Measurements from ENCODE around the gene SGCD. TPM values are rescaled to one million over a fixed set of nuclear protein-coding genes. Genes with fewer than 3 reads are reported as not detected.

Gene SGCD
- polyA plus RNA-seq, 1 donor (not counting 4 experiments of a cell fraction or from before 2014, with no cell fraction given): not detected

DNA sequence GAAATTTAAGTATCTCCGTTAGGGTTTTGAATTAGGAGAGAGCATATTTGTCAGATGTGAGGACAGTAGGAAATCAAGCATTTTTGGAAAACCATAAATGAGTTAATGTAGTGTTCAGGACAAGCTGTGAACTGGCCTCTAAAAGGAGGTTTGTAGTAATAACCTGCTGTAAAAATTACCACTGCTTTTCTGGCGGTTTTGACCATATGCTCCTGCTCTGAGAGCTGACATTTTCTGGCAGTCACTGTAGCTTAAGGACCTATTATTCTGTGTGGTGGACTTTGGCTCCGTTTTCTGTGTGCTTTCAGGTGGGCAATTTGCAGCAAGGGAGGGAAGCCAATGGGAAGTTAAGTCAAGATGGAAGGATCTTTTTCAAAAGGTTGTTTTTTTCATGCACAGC is 111.1 kb downstream of the SGCD start:
- FAIRE-seq: no peak
- H3K4me3 ChIP-seq (ENCODE audit: control insufficient read depth in 2 of 3, extremely low read depth in 1 of 3, insufficient read depth in 2 of 3, low read depth in 1 of 3, low read length in 3 of 3): no peak overlapping the region
- TF ChIP-seq CTCF (optimal IDR thresholded peaks at IDR 0.05 in 1 of 3, IDR thresholded peaks at IDR 0.05 in 1 of 3, conservative IDR thresholded peaks at IDR 0.05 in 1 of 3; ENCODE audit: extremely low read depth in 1 of 3, insufficient read depth in 2 of 3, low read length in 3 of 3): no peak
- TF ChIP-seq EZH2 (IDR thresholded peaks at IDR 0.05; ENCODE audit: low read length): no peak
- no peaks in the 10 kb centered on the region for H3K4me1 ChIP-seq (ENCODE audit: control insufficient read depth, extremely low read depth, insufficient read depth, low read length)
- no peak overlapping the region for H3K27ac ChIP-seq (ENCODE audit: control insufficient read depth, insufficient read depth, low read length)
- H3K27me3 ChIP-seq (ENCODE audit: control insufficient read depth, extremely low read depth, insufficient read depth, low read length): no peaks in the 10 kb centered on the region
- H3K9me1 ChIP-seq (ENCODE audit: control insufficient read depth, extremely low read depth, insufficient read depth, low read length): no peaks in the 10 kb centered on the region
- H3K36me3 ChIP-seq (ENCODE audit: control insufficient read depth in 2 of 2, extremely low read depth in 1 of 2, insufficient read depth in 2 of 2, low read length in 2 of 2): no peaks in the 10 kb centered on the region
- H3K9me3 ChIP-seq (ENCODE audit: control insufficient read depth, low read depth, low read length): no peaks in the 10 kb centered on the region
- H3K9ac ChIP-seq (ENCODE audit: control insufficient read depth, extremely low read depth, insufficient read depth, low read length): no peak overlapping the region
- dilution Hi-C loops (cut with MboI; ENCODE audit: extremely low pct_ligation_motif_present, low sequenced_read_pairs): no loop called here
- H4K20me1 ChIP-seq (ENCODE audit: control insufficient read depth, extremely low read depth, insufficient read depth, low read length): no peaks in the 10 kb centered on the region
- DNase-seq (ENCODE audit: low read depth, low spot score): no peak
- H2AFZ ChIP-seq (ENCODE audit: control insufficient read depth, low read length): no peak overlapping the region
- H3K4me2 ChIP-seq (ENCODE audit: control insufficient read depth, extremely low read depth, insufficient read depth, low read depth, low read length): no peak overlapping the region
- no peaks in the 10 kb centered on the region for H3K79me2 ChIP-seq (ENCODE audit: control insufficient read depth, insufficient read depth, low read length)

DNA sequence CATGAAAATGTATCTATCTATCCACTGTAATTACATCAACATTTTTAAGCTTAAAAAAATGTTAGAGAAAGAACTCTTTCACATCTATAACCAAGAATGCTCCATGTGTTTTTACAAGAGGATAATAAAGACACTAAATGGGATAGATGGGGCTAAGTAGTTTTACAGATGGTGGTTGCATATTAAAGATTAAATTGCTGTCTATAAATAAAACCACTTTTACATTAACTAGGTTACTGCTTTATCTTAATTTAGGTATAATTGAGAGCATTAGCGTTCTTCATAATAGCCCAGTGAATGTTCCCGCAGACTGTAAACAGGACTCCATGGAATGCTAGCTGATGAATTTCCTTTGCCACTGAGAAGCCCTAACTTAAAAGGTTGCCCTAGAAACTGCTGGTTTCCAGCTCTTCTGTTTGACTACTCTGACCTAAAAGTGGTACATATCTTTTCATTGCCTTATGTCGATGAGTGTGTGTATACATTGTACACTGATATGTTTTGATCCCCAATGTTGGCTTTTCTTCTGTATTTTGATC is 117.9 kb downstream of the SGCD start:
- no peak overlapping the region for H3K9ac ChIP-seq (ENCODE audit: control insufficient read depth, extremely low read depth, insufficient read depth, low read length)
- no peaks in the 10 kb centered on the region for H4K20me1 ChIP-seq (ENCODE audit: control insufficient read depth, extremely low read depth, insufficient read depth, low read length)
- dilution Hi-C loops (cut with MboI; ENCODE audit: extremely low pct_ligation_motif_present, low sequenced_read_pairs): no loop called here
- no peak for DNase-seq (ENCODE audit: low read depth, low spot score)
- H3K36me3 ChIP-seq (ENCODE audit: control insufficient read depth in 2 of 2, extremely low read depth in 1 of 2, insufficient read depth in 2 of 2, low read length in 2 of 2): no peaks in the 10 kb centered on the region
- no peak overlapping the region for H3K4me2 ChIP-seq (ENCODE audit: control insufficient read depth, extremely low read depth, insufficient read depth, low read depth, low read length)
- no peaks in the 10 kb centered on the region for H3K27me3 ChIP-seq (ENCODE audit: control insufficient read depth, extremely low read depth, insufficient read depth, low read length)
- H3K9me3 ChIP-seq (ENCODE audit: control insufficient read depth, low read depth, low read length): peaks cover 1% of the 10 kb centered on the region
- TF ChIP-seq EZH2 (IDR thresholded peaks at IDR 0.05; ENCODE audit: low read length) (no peak), CTCF (optimal IDR thresholded peaks at IDR 0.05 in 1 of 3, IDR thresholded peaks at IDR 0.05 in 1 of 3, conservative IDR thresholded peaks at IDR 0.05 in 1 of 3; ENCODE audit: extremely low read depth in 1 of 3, insufficient read depth in 2 of 3, low read length in 3 of 3) (no peak)
- H3K79me2 ChIP-seq (ENCODE audit: control insufficient read depth, insufficient read depth, low read length): no peaks in the 10 kb centered on the region
- no peaks in the 10 kb centered on the region for H3K9me1 ChIP-seq (ENCODE audit: control insufficient read depth, extremely low read depth, insufficient read depth, low read length)
- no peak overlapping the region for H2AFZ ChIP-seq (ENCODE audit: control insufficient read depth, low read length)
- H3K4me3 ChIP-seq (ENCODE audit: control insufficient read depth in 2 of 3, extremely low read depth in 1 of 3, insufficient read depth in 2 of 3, low read depth in 1 of 3, low read length in 3 of 3): no peak overlapping the region
- no peak for FAIRE-seq
- H3K27ac ChIP-seq (ENCODE audit: control insufficient read depth, insufficient read depth, low read length): no peak overlapping the region
- no peaks in the 10 kb centered on the region for H3K4me1 ChIP-seq (ENCODE audit: control insufficient read depth, extremely low read depth, insufficient read depth, low read length)
